Measurements from ENCODE around the gene CENPA.
A peak's percentile ranks its signal among the peaks of the same experiment; 100 is the strongest.
"Not testable (repeated sequence)": the region's sequence is repeated elsewhere in the genome, so short reads cannot be mapped to it uniquely, and the experiment has no call there.

CENPA gene

DNA sequence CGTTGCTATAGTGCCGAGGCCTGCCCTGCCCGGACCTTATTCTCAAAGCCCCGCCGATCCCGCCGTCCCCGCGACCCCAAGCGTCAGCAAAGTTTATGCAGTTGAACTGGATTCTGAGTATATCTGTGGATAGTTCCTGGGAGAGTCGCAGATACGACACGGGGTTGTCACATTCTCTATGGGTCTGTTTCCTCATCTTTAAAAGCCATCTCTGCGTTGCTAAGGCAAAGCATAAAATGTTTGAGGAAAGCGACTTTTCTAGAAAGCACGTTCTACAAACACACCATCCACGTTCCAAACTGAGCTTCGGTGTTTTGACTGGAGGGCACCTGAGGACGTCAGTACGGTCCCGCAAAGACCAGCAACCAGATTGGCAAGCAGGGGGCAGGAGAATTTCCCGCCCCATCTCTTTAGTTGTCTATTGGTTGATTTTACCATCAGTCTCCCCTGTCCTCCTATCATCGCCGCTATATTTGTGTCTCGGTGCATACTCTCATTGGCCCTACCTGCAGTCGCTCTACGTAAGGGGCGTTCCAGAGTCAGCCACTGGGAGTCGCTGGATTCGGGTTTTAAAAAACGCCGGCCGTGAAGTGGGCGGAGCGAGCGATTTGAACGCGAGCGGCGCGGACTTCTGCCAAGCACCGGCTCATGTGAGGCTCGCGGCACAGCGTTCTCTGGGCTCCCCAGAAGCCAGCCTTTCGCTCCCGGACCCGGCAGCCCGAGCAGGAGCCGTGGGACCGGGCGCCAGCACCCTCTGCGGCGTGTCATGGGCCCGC is at the start of gene CENPA:
Gene CENPA, plus strand, starts transcription at position 626 of the 776 bp plus-strand sequence. Its CDS starts 141 bp downstream, at position 767.
- peak; percentile 98 for DNase-seq (ENCODE audit: low spot score)

GRCh38 chr2:26737221-26737620 is 48.6 kb upstream of the CENPA start:
- no peak for DNase-seq (ENCODE audit: low spot score)

- DNase-seq (ENCODE audit: low spot score), result no peak
Measured at GRCh38 chr2:26738481-26738880, 47.4 kb upstream of the CENPA start.

DNA sequence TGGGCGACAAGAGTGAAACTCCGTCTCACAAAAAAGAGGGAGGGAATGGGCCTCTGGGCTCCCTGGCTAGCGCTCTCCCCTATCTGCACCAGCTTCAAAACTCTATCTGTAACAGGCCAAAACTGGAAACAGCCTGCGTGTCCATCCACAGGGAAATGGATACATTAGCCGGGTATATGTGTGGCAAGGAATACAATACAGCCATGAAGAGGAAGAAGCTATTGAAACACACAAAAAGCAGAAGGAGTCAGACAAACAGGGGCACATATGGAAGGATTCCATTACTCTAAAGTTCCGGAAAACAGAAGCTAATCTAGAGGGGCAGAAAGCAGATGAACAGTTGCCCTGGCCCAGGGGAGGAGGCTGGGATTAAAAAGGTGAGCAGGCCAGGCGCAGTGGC is 46.3 kb upstream of the CENPA start:
- no peak for DNase-seq (ENCODE audit: low spot score)

- no peak for DNase-seq (ENCODE audit: low spot score)
Measured at GRCh38 chr2:26740346-26740745, 45.5 kb upstream of the CENPA start.

DNA sequence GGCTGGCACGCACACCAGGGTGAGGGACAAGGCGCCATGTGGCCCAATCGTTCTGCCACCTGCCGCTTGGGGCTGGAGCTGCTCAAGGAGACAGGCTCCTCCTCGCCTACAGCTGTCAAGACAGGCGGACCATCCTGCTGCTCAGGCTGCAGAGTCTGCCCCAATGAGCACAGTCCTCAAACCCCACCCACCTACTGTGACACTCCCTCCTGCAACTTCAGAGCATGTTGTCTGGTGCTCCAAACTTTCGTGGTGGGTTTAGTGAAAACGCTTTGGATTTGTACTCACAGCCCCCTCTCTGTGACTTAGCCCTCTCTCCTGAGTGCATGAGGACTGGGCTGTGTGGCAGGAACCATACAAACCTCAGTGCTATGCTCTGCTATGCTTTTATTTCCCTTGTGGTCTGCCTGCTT is 45.0 kb upstream of the CENPA start:
- no peak for DNase-seq (ENCODE audit: low spot score)

DNA sequence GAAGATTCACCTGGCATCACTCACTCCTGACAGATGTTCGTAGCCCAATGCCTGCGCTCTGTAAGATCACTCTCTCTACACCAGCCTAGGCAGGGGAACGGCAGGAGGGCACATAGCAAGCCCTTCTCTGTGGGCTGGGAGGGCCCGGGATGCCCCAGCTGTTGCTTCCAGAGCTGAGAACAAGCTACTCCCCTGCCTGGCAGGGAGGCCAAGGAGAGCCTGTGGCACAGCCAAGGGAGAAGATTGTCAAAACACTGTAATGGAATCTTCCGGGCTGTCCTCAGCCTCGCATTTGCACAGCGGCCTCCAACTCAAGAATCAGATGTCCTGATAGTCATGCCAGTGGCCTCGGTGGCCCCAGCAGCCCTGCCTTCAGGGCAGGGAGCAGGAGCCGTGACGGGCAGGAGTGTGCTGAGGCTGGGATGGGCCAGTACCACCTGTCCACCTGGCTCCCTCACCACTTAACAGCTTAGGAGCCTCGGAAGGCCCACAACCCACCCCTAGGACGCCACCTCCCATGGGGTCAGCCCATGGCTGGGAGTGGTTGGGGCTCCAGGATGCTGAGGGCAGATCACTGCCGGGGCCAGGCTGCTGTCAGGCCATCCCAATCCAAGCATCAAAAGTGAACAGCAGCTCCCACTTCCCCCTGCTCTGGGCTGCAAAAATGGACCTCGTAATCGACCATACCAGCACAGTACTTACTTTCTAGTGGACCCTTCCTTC is 43.6 kb upstream of the CENPA start:
- no peak for DNase-seq (ENCODE audit: low spot score)

DNA sequence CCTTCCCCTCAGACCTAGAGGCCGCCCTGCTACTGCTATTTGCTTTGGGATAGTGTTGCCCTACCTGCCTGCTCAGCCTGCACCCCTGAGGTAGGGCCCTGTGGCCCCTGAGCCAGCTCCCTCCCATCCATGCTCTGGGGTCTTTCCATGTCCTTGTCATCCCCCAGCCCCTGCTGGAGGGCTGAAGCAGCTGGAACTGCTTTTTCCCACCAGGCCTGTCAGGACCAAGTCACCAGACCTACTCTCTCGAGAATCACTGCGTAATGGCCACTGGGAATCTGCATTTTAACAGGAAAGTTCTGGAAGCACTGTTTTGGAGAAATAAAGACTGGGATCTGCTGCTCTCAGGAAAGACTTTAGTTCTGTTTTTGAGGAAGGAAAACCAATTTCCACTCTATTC is 42.0 kb upstream of the CENPA start:
- no peak for DNase-seq (ENCODE audit: low spot score)

- no peak for DNase-seq (ENCODE audit: low spot score)
Measured at GRCh38 chr2:26744953-26745352, 40.9 kb upstream of the CENPA start.

DNA sequence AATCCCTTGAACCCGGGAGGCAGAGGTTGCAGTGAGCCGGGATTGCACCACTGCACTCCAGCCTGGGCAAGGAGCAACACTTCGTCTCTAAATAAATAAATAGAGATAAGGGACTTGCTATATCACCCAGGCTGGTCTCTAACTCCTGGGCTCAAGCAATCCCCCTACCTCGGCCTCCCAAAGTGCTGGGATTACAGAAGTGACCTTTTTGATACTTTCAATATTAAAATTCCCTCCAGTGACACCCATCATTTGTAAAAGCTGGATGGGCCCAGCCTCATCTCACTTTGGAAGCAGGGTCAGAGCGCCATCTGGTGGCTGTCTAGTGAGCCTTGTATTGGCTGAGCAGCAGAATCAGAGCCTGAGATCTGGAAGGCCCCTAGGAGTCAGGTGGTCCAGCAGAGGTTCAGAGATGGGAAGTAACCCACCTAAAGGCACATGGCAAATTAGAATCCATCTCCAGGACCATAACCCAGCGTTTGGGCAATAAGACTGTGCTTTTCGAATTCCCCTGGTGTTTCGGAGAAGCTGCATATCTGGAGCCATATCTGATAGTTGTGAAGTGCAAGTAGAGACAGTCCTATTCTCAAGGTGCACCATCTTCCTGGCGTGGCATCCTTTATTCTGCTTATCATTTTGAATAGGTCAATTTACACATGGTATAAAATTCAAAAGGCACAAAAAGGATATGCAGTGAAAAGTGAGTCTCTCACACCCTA is 40.1 kb upstream of the CENPA start:
- DNase-seq (ENCODE audit: low spot score), result peak; percentile 69

GRCh38 chr2:26746934-26747333 is 38.9 kb upstream of the CENPA start:
- no peak for DNase-seq (ENCODE audit: low spot score)

DNA sequence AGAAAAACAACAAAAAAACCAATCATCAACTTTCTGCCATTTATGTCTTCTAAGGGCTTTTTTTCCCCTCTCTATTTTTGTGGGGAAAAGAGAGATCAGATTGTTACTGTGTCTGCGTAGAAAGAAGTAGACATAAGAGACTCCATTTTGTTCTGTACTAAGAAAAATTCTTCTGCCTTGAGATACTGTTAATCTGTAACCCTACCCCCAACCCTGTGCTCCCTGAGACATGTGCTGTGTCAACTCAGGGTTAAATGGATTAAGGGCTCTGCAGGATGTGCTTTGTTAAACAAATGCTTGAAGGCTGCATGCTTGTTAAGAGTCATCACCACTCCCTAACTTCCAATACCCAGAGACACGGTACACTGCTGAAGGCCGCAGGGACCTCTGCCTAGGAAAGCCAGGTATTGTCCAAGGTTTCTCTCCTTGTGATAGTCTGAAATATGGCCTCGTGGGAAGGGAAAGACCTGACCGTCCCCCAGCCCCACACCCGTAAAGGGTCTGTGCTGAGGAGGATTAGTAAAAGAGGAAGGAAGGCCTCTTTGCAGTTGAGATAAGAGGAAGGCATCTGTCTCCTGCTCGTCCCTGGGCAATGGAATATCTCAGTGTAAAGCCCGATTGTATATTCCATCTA is 36.0 kb upstream of the CENPA start:
- DNase-seq (ENCODE audit: low spot score), result not testable (repeated sequence)

DNA sequence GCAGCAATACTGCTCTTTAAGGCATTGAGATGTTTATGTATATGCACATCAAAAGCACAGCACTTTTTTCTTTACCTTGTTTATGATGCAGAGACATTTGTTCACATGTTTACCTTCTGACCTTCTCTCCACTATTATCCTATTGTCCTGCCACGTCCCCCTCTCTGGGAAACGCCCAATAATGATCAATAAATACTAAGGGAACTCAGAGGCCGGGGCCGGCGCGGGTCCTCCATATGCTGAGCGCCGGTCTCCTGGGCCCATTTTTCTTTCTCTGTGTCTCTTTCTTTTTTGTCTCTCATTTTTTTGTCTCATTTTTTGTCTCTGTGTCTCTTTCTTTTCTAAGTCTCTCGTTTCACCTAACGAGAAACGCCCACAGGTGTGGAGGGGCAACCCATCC is 35.4 kb upstream of the CENPA start:
- DNase-seq (ENCODE audit: low spot score), result not testable (repeated sequence)

GRCh38 chr2:26752656-26753055 is 33.2 kb upstream of the CENPA start:
- no peak for DNase-seq (ENCODE audit: low spot score)

GRCh38 chr2:26754539-26754938 is 31.3 kb upstream of the CENPA start:
- no peak for DNase-seq (ENCODE audit: low spot score)

DNA sequence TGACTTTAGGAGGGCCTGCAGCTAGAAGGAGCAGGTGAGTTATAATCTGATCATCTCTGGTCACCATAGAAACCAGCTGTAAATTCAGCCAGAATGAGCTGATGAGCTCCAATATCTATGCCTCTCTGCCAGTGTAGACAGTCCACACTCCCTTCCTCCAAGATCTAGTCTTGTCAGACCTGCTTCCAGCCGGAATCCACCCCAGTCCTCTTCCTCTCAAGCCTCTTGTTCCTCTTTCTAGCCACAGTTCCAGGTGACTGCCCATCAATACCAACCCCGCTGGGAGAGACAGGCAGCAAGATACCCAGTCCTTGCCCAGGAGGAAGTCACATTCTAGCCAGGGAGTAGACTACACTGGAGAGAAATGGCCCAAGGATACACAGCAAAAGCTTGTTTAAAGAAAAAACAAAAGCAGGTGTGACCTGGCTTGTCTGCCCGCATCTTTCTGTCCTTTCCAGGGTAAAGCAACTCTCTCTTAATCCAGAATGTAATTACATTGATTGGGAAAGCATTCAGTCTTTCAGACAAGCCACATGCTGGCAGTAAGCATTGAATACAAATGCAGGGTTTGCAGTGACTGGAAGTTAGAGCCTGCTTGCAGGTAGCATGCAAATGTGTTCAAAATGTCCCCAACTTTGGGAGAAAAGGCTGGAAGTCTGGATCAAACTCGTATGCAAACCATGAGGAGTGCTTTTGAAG is 30.7 kb upstream of the CENPA start:
- DNase-seq (ENCODE audit: low spot score), result no peak

GRCh38 chr2:26756337-26756736 is 29.5 kb upstream of the CENPA start:
- DNase-seq (ENCODE audit: low spot score), result no peak

DNA sequence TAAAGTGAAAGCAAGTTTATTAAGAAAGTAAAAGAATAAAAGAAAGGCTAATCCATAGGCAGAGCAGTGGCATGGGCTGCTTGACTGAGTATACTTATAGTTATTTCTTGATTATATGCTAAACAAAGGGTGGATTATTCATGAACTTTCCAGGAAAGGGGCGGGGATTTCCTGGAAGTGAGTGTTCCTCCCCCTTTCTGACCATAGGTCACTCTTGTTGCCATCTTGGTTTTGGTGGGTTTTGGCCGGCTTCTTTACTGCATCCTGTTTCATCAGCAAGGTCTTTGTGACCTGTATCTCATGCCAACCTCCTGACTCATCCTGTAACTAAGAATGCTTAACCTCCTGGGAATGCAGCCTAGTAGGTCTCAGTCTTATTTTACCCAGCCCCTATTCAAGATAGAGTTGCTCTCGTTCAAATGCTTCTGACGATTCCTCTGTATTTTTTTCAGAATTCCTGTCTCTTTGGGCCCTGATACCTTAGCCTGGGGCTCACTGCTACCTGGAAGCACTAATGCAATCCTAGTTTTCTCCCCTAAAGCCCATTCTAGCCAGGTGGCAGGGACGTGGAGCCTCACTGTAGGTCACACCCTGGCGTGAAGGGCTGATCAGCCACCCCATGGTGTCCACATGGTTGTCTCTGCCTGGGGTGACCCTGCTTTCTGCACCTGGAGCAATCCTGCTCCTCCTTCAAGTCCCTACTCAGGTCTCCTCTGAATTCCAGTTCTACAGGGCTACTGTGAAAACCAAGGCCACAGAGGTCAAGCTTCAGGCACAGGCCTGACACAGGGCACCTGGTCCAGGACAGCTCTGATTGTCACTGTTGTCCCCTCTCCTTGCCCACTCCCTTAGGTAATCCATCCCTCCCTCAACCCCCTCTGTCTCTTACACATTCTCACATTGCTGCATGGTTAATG is 27.7 kb upstream of the CENPA start:
- DNase-seq (ENCODE audit: low spot score), result no peak

GRCh38 chr2:26758790-26759321 is 27.0 kb upstream of the CENPA start:
- no peak for DNase-seq (ENCODE audit: low spot score)

- DNase-seq (ENCODE audit: low spot score), result no peak
Measured at GRCh38 chr2:26759845-26760244, 26.0 kb upstream of the CENPA start.

All from CD4-positive, alpha-beta T cell treated with Interleukin-15 for 4 hours (primary cell).